Activated CD8-positive, alpha-beta memory T cell treated with anti-CD3 and anti-CD28 coated beads for 24 hours (primary cell): ENCODE measurements around the gene NEK2.
"Not testable (repeated sequence)": the region's sequence is repeated elsewhere in the genome, so short reads cannot be mapped to it uniquely, and the experiment has no call there.

ENCODE experiments used
- DNase-seq: peaks from one replicate; pipeline ENCODE4 v3.0.0-alpha.2; 2020

Gene NEK2

DNA sequence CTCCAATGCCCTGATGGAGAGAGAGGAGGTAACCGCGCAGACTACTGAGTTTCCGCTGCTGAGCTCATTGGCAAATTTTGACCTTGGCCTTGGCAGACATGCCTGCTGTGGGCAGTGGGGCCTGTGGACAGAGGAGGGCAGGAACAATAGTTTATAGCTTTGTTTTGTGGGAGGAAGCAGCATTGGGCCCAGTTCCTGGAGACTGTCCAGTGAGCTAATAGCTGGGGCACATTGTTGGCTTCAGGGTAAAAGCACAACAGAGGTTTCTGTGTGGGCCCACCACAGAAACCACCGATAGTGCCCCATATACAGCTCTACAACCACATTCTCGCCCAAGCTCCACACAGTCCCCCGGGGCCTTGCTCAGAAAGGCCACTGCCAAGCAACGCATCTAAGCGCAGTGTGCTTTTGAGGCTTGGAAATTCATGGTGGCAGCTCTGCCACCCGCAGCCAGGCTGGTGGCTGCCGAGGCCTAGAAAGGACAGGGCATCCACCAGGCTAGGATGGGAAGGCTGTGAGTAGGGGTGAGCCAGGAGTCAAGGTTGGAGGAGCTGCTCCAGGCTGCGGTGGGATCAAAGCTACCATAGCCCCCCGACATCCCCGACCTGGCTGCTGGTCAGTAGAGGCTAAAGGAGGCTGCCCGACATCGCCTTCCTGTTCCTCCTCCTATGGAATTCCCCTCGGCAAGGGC, 43.2 kb downstream of the NEK2 start:
- DNase-seq, result no peak

DNA sequence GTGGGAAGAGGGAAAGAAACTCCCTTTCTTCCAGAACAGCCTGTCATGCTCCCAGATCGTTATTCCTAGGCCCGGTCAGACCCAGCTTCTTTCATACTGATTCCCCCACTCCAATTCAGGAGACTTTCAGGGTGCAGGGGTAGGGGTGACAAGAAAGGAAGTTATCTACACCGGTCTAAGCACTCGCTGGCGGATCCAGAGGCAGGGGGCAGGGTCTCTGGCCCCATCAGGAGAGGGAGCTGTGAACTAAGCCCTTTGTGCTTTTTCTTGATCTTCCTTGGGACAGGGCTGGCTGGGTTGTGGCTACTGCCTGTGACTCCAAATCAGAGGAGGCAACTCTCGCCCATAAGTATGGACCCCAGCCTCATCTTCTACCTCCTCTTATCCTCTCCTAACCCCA, 44.3 kb downstream of the NEK2 start:
- no peak for DNase-seq

DNA sequence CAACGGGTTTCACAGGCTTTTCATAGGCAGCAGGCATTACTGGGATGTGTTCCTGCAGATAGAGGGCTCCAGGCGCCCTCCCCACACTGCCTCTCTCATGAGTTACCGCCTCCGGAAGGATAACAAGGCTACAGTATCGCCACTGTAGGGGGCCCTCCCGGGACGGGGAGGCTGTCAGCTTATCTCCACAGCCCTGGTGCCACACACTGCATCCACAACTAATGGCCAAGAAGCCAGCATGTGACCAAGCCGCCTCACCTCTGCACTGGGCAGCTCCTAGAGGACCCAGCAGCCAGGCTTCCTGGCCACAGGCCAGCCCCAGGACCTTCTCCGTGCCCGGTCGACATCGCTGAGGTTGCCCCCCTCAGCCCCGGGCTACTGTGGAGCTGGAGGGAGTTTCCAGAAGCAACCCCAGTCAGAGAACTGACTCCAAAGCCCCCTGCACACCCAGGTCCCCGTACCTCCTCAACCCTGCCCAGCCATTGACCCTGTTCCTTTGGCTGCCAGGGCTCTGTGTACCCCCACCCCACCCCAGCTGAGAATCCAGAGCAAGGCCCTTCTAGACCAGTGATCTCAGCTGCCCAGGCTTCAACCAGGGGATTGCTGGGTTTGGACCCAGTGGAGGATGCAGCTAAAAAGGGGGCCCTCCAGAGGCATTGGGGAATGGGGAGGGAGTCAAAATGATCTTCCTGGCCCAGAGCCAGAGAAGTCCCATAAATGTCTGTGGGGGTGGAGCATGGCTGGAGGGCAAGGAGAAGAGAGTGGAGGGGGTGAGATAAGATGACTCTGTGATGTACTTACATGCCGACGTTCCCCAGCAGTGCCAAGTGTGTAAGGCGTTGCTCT, 45.0 kb downstream of the NEK2 start:
- no peak for DNase-seq

DNA sequence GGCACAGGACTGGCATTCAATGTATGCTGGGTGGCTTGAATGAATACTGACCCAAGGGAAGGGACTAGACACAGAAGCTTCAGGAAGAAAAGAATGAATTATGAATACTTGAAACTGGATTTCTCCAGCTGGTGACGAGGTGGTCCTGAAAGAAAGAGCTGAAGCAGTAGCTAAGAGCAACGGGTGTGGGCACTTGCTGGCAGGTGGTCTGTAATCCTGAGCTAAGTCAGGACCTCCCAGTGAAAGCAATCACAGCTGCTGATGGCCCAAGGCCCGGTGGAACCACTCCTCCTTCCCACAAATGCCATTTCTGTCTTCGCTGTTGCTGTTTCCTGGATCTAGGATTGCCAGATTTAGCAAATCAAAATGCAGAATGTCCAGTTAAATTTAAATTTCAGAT, 47.0 kb downstream of the NEK2 start:
- DNase-seq, result no peak

DNA sequence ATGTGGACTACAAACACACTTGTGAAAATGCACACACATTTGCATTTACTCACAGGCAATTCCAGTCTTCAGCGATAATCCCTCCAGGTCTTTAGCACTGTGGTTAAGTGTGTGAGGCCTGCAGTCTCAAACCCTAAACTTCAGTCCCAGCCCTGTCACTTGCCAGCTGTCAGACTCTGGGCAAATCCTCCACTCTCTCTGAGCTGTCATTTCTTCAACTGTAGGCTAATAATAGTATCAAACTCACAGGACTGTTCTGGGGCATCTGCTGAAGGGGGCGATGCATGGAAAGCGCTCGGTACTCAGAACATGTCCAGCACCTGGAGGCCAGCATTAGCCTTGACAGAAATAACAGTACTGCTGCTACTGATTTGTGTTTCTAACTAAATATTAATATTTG, 48.2 kb downstream of the NEK2 start:
- DNase-seq, result no peak

DNA sequence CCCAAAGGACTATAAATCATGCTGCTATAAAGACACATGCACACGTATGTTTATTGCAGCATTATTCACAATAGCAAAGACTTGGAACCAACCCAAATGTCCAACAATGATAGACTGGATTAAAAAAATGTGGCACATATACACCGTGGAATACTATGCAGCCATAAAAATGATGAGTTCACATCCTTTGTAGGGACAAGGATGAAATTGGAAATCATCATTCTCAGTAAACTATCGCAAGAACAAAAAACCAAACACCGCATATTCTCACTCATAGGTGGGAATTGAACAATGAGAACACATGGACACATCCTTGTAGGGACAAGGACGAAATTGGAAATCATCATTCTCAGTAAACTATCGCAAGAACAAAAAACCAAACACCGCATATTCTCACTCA, 49.6 kb downstream of the NEK2 start:
- not testable (repeated sequence) for DNase-seq

DNA sequence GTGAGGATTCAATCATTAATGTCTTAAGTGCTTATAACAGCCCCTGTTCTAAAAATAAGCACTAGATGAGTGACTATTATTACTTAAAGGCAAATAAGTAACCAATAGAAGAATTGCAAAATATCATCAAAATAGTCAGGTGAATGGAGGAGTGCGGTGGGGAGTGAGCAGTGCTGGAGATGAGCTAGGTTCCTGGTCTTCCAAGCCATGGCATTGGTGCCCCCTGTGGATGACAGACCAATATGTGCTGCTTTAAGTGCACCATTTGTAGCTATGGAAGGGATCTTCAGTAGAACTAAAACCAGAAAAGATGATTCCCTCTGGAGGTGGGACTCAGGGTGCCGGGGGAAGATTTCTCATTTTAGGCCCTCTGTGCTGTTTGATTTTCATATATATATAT, 50.4 kb downstream of the NEK2 start:
- DNase-seq, result no peak

DNA sequence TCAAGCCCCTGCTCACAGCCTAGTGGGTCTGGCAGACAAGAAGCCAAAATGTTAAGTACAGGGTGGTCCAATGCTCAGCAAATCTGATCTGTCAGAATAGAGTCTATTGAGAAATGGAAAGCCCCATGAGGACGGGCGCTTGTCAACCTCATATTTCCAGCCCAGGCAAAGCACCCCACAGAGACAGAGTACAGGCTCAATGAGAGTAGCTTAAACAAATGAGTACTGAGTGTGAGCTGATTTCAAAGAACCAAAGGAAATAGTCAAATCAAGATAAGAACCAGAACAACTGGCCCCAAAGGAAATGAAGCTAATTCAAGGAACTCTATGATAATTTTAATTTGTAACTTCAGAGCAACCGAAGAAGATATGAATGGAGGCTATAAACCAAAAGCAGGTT, 51.9 kb downstream of the NEK2 start:
- DNase-seq, result no peak

DNA sequence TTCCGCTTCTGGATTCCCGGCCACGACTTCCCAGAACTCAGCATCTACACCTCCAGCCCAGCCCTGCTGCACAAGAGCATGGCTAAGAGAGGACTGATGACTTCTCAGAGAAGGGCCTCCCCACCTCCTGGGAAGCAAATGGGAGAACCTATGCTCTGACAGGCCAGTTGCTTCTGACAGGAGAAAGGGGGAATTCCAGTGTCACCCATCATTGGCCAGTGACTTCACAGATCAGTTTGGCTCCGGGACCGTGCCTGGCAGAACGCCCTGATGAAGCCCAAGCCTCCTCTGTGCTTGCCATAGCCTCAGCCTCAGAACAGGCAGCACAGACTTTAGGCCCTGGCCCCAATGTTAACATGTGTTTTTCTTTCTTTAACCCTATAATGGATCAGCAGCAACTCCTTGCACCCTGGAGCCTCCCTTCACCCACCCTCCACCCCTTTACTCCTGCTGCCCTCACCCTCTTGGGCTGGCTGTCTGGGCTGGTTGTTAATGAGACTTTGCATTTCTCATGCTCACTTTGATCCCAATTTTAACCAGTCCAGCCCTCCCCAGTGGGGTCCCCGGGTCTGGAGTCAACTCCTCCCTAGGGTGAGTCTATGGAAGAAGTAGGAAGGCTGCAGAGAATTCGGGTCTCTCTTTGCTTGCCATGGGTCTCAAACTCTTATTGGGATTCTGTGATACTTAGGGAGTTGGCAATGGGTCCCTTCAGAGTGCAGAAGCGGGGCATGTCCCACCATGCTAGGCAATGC, 53.8 kb downstream of the NEK2 start:
- DNase-seq, result no peak

DNA sequence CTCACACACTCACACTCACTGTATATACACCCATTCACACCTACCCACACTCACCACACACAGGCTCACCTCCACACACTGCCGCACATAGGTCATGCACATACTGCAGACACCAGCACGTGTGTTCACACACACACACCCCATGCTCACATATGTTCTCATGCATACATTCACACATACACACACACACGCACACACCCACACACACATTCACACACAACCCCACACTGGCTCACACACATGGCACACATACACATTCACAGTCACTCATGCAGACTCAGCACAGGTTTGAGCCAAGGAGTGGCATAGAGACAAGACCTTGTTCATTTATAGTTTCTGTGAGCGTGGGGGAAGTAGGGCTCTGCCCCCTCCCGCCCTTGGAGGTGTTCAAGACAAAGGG, 55.3 kb downstream of the NEK2 start:
- DNase-seq, result no peak

DNA sequence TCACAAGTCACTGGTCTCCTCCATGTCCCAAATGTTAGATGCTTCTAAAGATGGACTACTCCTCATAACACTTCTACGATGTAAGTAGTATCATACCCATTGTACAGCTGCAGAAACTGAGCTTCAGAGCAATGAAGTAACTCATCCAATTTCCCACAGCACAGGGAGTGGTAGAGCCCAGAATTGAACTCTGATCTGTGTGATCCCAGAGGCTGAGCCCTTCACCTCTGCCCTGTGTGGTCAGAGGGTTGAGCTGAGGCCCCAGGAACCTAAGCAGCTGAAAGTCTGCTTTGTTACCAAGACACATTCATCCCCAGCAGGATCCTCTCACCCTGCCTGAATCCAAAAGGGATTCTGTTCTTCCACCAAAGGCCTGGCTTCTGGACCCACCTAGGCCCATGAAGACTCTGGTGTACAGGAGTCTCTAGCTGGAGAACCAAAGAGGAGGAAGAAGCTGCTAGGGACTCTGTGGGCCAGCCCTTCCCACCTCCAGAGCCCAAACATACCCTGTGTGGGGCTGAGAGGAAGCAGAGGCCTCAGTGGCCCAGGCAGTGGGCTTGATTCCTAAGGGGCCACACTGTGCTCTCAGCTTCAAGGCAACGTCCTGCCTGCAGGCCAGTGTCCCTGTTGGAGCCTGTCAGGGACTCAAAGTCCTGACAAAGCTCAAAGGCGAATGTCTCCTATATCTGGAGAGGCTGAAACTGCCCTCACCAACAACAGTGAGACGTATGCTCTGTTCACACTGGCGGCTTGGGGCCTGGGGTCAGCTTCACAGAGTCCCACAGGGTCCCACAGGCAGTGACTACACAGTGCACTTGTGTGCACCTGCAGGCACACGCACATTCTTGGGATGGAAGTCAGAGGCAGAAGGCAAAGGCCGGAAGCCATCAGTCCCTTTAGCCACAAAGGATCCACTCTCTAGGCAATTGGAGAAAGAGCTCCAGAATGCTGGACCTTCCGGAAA, 56.1 kb downstream of the NEK2 start:
- no peak for DNase-seq

DNA sequence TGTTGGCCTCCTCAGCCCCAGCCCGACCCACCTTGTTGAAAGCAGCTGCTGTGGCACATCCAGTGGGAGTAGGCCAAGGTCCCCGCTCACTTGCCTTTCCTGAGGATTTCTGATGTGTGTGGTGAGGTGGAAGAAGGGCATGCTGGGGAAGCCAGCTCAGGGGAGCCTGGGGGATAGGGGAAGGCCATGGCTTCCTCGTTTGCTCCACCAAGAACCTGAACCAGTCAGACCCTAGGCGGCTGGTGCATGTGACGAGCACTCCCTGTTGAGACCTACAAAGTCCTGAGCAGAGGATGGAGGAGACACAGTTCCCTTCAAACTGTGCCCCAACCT, 58.5 kb downstream of the NEK2 start:
- no peak for DNase-seq

DNA sequence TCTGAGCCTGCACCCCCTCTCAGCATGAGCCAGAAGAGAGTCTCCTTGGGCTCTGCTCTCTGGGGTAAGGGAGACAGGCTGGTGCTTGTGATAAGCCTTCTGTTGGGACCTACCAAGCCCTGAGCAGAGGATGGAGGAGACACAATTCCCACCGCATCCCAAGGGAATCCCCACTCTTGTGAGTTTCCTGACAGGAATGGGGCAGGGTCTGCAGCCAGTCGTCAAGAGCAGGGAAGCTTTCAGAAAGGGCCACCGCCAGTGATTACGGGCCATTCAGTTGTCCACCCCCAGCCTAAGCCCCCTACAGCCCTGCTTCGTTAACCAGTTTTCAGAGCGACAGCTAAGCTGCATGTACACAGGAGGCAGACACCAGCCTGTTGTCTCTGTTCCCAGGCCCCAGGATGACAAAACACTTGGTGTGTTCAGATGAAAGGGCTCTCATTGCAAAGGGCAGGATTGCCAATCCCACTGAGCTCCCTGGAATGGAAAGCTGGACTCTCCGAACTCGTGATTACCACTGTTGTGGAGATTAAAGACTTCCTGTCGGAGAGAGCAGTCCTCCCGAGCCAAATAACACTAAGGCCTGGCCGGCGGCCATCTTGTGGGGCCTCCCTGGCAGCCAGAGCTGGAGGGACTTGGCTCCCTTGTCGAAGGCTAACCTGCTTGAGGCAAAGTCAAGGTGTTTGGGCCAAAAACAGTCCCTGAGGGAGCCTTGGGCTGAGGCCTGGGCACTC, 59.0 kb downstream of the NEK2 start:
- no peak for DNase-seq

DNA sequence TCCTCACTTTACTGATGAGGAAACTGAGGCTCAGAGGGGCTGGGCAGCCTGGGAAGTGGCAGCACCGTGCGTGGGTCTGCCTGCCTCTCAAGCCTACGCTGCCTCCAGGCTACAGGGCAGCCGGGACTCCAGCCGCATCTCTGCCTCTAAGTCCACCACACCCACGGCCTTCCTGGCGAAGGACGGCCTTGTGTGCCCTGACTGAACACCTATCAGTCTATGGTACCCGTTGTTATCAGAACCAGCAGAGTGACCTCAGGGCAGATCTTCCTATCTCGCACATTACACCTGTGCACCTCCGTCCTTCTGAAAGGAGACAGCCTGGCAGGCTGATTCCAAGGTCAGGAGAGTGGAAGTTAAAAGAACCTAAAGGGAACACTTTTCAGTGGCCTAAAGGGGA, 60.8 kb downstream of the NEK2 start:
- DNase-seq, result no peak

DNA sequence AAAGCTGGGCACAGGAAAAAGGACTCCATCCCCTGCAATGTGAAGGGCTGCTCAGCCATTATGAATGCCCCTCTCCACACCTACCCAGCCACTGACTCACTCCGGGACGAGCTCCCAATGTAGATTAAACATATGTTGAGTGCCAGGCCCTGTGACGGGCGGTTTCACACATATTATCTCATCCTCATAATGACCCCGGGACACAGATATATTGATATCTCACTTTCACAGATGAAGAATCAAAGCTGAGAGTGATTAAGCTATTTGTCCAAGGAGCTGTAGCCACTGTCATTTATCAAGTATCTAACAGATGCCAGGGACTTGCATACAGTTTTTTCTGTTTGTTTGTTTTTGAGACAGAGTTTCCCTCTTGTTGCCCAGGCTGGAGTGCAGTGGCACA, 61.5 kb downstream of the NEK2 start:
- no peak for DNase-seq

DNA sequence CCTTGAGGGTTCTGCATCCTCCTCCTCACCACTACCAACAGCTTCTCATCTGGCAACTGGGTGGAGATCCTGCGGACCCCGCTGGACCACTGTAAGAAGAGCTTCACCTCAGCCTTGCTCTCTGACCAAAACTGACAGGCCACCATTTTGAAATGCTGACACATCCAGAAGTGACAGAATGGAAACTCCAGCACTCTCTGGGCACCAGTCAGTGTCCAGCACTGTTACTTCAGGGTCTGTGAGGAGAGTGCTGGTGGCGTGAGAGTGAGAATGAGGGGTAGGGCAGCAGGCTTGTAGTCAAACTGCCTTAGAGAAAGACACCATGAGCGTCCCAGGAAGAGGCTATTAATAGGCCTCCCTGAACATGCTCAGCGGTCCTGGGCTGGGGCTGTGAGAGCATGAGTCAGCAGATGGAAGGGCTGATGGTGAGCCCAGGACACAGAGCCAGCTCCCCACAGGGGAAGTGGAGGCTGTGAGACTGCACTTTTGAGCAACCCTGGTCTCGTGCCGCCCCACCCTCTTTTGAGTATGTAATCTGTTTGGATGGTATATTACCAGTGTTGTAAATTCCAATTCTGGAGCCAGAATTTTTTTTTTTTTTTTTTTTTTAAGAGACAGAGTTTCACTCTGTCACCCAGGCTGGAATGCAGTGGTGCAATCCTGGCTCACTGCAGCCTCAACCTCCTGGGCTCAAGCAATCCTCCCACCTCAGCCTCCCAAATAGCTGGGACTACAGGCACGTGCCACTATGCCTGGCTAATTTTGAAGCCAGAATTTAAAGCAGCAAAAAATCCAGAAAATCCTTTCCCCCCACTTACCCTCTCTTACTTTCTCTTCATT, 62.1 kb downstream of the NEK2 start:
- DNase-seq, result no peak

DNA sequence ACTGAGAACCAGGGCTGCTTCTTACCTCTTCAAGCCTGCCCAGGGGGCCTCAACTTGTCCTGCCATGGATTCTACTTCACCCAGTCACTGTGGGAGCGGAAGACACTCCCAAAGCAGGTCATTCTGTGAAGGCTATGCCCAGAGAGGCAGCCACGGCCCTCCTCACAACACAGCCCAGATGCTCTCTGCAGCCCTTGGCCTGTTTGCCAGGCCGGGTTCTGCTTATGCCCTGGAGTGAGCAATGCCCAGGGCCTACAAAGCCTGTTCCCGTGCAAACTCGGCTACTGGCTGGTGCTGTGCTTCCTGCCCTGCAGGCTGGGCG, 62.7 kb downstream of the NEK2 start:
- DNase-seq, result no peak
